ENCODE results near the gene SLC39A11.

DNA sequence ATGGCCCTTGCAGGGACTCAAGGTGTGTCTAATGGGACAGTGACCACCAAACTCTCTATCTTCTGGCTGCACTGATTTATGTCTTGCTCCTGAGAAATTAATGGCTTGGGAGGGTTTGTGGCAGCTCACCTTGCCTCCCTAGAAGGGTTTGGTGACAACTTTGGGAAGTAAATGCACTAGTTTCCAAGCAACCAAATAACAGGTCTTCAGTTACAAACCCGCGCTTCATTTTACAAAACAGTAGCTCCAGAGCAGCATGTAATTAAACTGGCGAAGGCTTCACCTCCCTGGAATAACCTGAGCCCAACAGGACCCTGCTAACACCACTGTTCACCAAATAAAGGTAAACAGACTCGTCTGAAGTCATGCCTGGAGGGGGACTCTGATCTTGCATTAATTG is 318.3 kb downstream of the SLC39A11 start:
- TF ChIP-seq EZH2 (IDR thresholded peaks at IDR 0.05; ENCODE audit: insufficient read depth, poor library complexity, severe bottlenecking) (no peak), EZH2phosphoT487 (IDR thresholded peaks at IDR 0.05; ENCODE audit: insufficient read depth, low read depth) (no peak)

All from GM23248 (cell line).